Stimulated activated effector memory CD8-positive, alpha-beta T cell treated with anti-CD3 and anti-CD28 coated beads, Interleukin-12 subunit alpha, Interleukin-12 subunit beta, amount 100 ng/mL, for 72 hours (primary cell): Measurements from ENCODE around the gene TRPC4AP.

ENCODE experiments used
- ATAC-seq: fragments of 150-1000 bp; cut with Tn5 transposase; 2 replicates; pipeline ENCODE4 v1.10.0; 2021
- DNase-seq, 2 donors: peaks; one replicate each; pipeline ENCODE4 v3.0.0; 2021 to 2022; ENCODE audit warnings: low spot score in 2 of 2
- H3K27ac Mint-ChIP-seq: one replicate; pipeline ENCODE4 v1.8.0; 2022; ENCODE audit warnings: mild to moderate bottlenecking, mixed read lengths
- H3K36me3 Mint-ChIP-seq: one replicate; pipeline ENCODE4 v1.8.0; 2022; ENCODE audit warnings: mild to moderate bottlenecking, mixed read lengths
- H3K4me1 Mint-ChIP-seq: one replicate; pipeline ENCODE4 v1.8.0; 2022; ENCODE audit warnings: mixed read lengths
- H3K4me3 Mint-ChIP-seq: one replicate; pipeline ENCODE4 v1.8.0; 2022; ENCODE audit warnings: mild to moderate bottlenecking, mixed read lengths
- H3K9me3 Mint-ChIP-seq: one replicate; pipeline ENCODE4 v1.8.0; 2022; ENCODE audit warnings: mixed read lengths

The TRPC4AP gene

DNA sequence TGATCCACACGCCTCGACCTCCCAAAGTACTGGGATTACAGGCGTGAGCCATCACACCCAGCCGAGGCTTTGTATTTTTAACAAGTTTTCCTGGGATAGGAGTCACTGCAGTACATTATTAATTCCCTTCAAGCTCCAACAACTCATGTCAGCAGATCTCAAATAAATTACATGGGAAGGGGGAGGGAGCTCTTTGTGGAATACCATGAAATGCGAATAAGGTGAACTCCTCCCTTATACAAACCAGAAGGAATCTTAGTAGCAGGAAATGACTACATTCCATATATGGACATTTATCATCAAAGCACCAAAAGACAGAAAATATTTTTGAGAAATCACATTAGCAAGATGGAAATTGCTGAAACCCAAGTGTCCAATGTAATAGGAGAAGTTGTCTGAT lies 139.9 kb downstream of the TRPC4AP start:
- DNase-seq (no peak), ATAC-seq (no peak)
- Mint-ChIP-seq H3K27ac (no peak overlapping the region), H3K4me3 (no peak overlapping the region), H3K4me1 (peaks cover 36% of the 10 kb centered on the region), H3K36me3 (peaks cover 35% of the 10 kb centered on the region), H3K9me3 (no peaks in the 10 kb centered on the region)
